Sigmoid colon (tissue), 4 donors: ENCODE results near the gene HADHB.

Experiments used
- CTCF ChIP-seq, 4 experiments: fragments of 450-650 bp in 3 of 4; fragments of 200-600 bp in 1 of 4; IDR thresholded peaks; one replicate each; pipeline ENCODE4 v1.5.1; 2016 to 2019; ENCODE audit warnings: antibody characterized with exemption in 4 of 4, mild to moderate bottlenecking in 3 of 4, moderate library complexity in 2 of 4
- POLR2A ChIP-seq, 2 donors: fragments of 450-650 bp; IDR thresholded peaks; one replicate each; pipeline ENCODE4 v1.6.1; 2016; ENCODE audit warnings: antibody characterized with exemption in 2 of 2, mild to moderate bottlenecking in 2 of 2, moderate library complexity in 2 of 2
- POLR2AphosphoS5 ChIP-seq, 4 donors: sonication (generic); formaldehyde crosslinking; IDR thresholded peaks; one replicate each; pipeline ENCODE4 v1.6.1; 2017; ENCODE audit warnings: antibody characterized with exemption in 4 of 4

- TF ChIP-seq CTCF (IDR thresholded peaks at IDR 0.05) (no peak), POLR2A (IDR thresholded peaks at IDR 0.05) (no peak), POLR2AphosphoS5 (IDR thresholded peaks at IDR 0.05) (no peak)
Measured at GRCh38 chr2:26284132-26284531, 39.4 kb downstream of the HADHB start.
